Epithelial cell of proximal tubule (primary cell): ENCODE data around the gene TIMM17A. TPM values are rescaled to one million over a fixed set of nuclear protein-coding genes. Genes with fewer than 3 reads are reported as not detected.

Experiments used
- DNase-seq: peaks from one replicate; pipeline ENCODE4 v3.0.0-alpha.2; 2011; ENCODE audit warnings: low read depth
- H3K4me3 ChIP-seq: 2 replicates; pipeline ENCODE4 v1.5.1; 2011; ENCODE audit warnings: low read depth, mild to moderate bottlenecking, low read length
- CTCF ChIP-seq: conservative IDR thresholded peaks from 2 replicates; pipeline ENCODE4 v1.5.1; 2012; ENCODE audit warnings: low read depth, mild to moderate bottlenecking, low read length
- total RNA-seq: library from RNA; depleted of rRNA; stranded (reverse); fragments of >200 nt; gene quantifications from 2 replicates; pipeline ENCODE4 v1.2.3, GENCODE V29; 2015

TIMM17A gene
- total RNA-seq, 1 donor from 2014 or later = 59.6 TPM

- no peak for TF ChIP-seq CTCF
- no peak overlapping the region for H3K4me3 ChIP-seq
- DNase-seq = peak; percentile 53
These were observed 38.6 kb upstream of the TIMM17A start for GRCh38 chr1:201916649-201917249.

GRCh38 chr1:201917362-201918033 lies 37.8 kb upstream of the TIMM17A start:
- no peak overlapping the region for H3K4me3 ChIP-seq
- TF ChIP-seq CTCF = no peak
- DNase-seq = no peak

GRCh38 chr1:201918343-201918742 lies 37.0 kb upstream of the TIMM17A start:
- DNase-seq = no peak
- no peak overlapping the region for H3K4me3 ChIP-seq
- TF ChIP-seq CTCF = no peak

GRCh38 chr1:201921952-201922558 lies 33.2 kb upstream of the TIMM17A start:
- no peak overlapping the region for H3K4me3 ChIP-seq
- TF ChIP-seq CTCF = no peak
- DNase-seq = no peak

GRCh38 chr1:201925301-201925567 lies 30.1 kb upstream of the TIMM17A start:
- TF ChIP-seq CTCF = no peak
- DNase-seq = no peak
- no peak overlapping the region for H3K4me3 ChIP-seq

- TF ChIP-seq CTCF = no peak
- no peak for DNase-seq
- H3K4me3 ChIP-seq = no peak overlapping the region
These were observed 29.2 kb upstream of the TIMM17A start for GRCh38 chr1:201925981-201926645.
